Measurements from ENCODE around the gene LTC4S.

Gene LTC4S

GRCh38 chr5:179840321-179840720, 46.5 kb downstream of the LTC4S start:
- TF ChIP-seq, protein P1, sequence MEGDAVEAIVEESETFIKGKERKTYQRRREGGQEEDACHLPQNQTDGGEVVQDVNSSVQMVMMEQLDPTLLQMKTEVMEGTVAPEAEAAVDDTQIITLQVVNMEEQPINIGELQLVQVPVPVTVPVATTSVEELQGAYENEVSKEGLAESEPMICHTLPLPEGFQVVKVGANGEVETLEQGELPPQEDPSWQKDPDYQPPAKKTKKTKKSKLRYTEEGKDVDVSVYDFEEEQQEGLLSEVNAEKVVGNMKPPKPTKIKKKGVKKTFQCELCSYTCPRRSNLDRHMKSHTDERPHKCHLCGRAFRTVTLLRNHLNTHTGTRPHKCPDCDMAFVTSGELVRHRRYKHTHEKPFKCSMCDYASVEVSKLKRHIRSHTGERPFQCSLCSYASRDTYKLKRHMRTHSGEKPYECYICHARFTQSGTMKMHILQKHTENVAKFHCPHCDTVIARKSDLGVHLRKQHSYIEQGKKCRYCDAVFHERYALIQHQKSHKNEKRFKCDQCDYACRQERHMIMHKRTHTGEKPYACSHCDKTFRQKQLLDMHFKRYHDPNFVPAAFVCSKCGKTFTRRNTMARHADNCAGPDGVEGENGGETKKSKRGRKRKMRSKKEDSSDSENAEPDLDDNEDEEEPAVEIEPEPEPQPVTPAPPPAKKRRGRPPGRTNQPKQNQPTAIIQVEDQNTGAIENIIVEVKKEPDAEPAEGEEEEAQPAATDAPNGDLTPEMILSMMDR (conservative IDR thresholded peaks at IDR 0.05; ENCODE audit: low read depth, low read length) = no peak
- no peak overlapping the region for H3K4me3 ChIP-seq (ENCODE audit: low read depth, low read length)
- DNase-seq (ENCODE audit: low read depth) = no peak

- no peak for DNase-seq (ENCODE audit: low read depth)
- H3K4me3 ChIP-seq (ENCODE audit: low read depth, low read length) = no peak overlapping the region
- TF ChIP-seq, protein P1 (conservative IDR thresholded peaks at IDR 0.05; ENCODE audit: low read depth, low read length) = no peak
These were observed 47.0 kb downstream of the LTC4S start for GRCh38 chr5:179840766-179841165.

GRCh38 chr5:179841621-179842020, 47.8 kb downstream of the LTC4S start:
- TF ChIP-seq, protein P1 (conservative IDR thresholded peaks at IDR 0.05; ENCODE audit: low read depth, low read length) = no peak
- DNase-seq (ENCODE audit: low read depth) = no peak
- no peak overlapping the region for H3K4me3 ChIP-seq (ENCODE audit: low read depth, low read length)
